Mesodermal cell (in vitro differentiated cells): ENCODE measurements around the gene TRIM24.

Experiments
- H3K27ac ChIP-seq: 2 replicates; pipeline ENCODE4 v1.7.0; 2013; ENCODE audit warnings: mild to moderate bottlenecking, low read depth, low read length, moderate library complexity; ENCODE audit not compliant: severe bottlenecking
- H3K36me3 ChIP-seq: 2 replicates; pipeline ENCODE4 v1.7.1; 2013; ENCODE audit warnings: mild to moderate bottlenecking, low read length, moderate library complexity; ENCODE audit not compliant: control insufficient read depth, insufficient read depth
- H3K4me1 ChIP-seq: one replicate; pipeline ENCODE4 v1.7.1; 2013; ENCODE audit warnings: mild to moderate bottlenecking, low read length; ENCODE audit not compliant: insufficient read depth, control insufficient read depth, poor library complexity, severe bottlenecking
- H3K4me3 ChIP-seq: 2 replicates; pipeline ENCODE4 v1.7.0; 2013; ENCODE audit warnings: low read length, control low read depth, mild to moderate bottlenecking; ENCODE audit not compliant: insufficient read depth, poor library complexity, severe bottlenecking; ENCODE audit errors: extremely low read depth
- H3K9me3 ChIP-seq: 2 replicates; pipeline ENCODE4 v1.7.1; 2013; ENCODE audit warnings: mild to moderate bottlenecking, low read length, moderate library complexity; ENCODE audit not compliant: control insufficient read depth
- WGBS, 2 experiments: methylation state at CpG; one replicate each; pipeline ENCODE4 v1.1.5; 2013; ENCODE audit warnings: missing lambda C conversion rate in 2 of 2; ENCODE audit not compliant: insufficient coverage in 2 of 2; 5-methylcytosine and 5-hydroxymethylcytosine counted together

TRIM24 gene

GRCh38 chr7:138538997-138539644 is 79.1 kb downstream of the TRIM24 start:
- H3K27ac ChIP-seq, result no peak overlapping the region
- WGBS, 2 experiments, result 90% methylated on average over 2 of the region's 2 CpGs; no CpG with 5 or more reads in 1 of the 2 experiments
- H3K4me3 ChIP-seq, result no peak overlapping the region
- H3K4me1 ChIP-seq, result no peaks in the 10 kb centered on the region
- no peaks in the 10 kb centered on the region for H3K9me3 ChIP-seq
- peaks cover 73% of the 10 kb centered on the region for H3K36me3 ChIP-seq

DNA sequence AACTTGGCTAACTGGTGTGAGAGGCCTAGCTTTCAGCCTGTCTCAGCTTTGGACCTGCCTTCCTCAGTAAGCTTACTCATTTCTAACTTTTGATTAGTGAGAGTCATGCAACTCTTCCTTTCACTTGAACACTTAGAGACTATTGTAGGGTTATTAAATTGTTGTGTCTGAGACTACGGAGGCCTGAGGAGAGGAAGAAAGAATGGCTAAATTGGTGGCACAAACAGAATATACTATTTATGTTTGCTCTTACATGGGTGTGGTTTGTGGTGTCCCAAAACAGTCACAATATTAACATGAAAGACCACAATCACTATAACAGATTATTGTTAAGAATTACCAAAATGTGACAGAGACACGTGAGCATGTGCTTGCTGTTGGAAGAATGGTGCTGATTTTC is 82.1 kb downstream of the TRIM24 start:
- no peak overlapping the region for H3K27ac ChIP-seq
- H3K4me3 ChIP-seq, result no peak overlapping the region
- no peaks in the 10 kb centered on the region for H3K9me3 ChIP-seq
- no peaks in the 10 kb centered on the region for H3K4me1 ChIP-seq
- WGBS, 2 experiments, result 100% methylated on average over 2 of the region's 2 CpGs; no CpG with 5 or more reads in 1 of the 2 experiments
- H3K36me3 ChIP-seq, result peaks cover 92% of the 10 kb centered on the region

DNA sequence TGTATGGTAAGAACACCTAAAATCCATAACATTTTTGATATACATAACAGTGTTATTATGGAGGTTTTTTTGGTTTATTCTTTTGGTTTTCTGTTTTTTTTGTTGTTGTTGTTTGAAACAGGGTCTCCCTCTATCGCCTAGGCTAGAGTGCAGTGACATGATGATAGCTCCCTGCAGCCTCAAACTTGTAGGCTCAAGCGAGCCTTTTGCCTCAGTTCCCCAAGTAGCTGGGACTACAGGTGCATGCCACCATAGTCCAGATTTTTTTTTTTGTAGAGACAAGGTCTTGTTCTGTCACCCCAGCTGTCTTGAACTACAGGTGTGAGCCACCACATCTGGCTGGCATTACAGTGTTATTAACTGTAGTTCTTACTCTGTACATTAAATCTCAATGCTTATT is 83.7 kb downstream of the TRIM24 start:
- 100% methylated on average over 2 of the region's 2 CpGs for WGBS, 2 experiments
- H3K36me3 ChIP-seq, result peaks cover 89% of the 10 kb centered on the region
- no peaks in the 10 kb centered on the region for H3K9me3 ChIP-seq
- no peak overlapping the region for H3K4me3 ChIP-seq
- no peak overlapping the region for H3K27ac ChIP-seq
- no peaks in the 10 kb centered on the region for H3K4me1 ChIP-seq

- Histone ChIP-seq H3K4me1 (no peaks in the 10 kb centered on the region), H3K36me3 (peaks cover 89% of the 10 kb centered on the region), H3K9me3 (no peaks in the 10 kb centered on the region), H3K4me3 (no peak overlapping the region), H3K27ac (no peak overlapping the region)
- WGBS, 2 experiments, result 93 to 100% methylated on average over 4 of the region's 6 CpGs
These were observed 85.1 kb downstream of the TRIM24 start for GRCh38 chr7:138545123-138545522.

- WGBS, 2 experiments, result 93 to 100% methylated on average over 4 to 5 of the region's 5 CpGs
- H3K36me3 ChIP-seq, result peaks cover 88% of the 10 kb centered on the region
- H3K4me1 ChIP-seq, result no peaks in the 10 kb centered on the region
- no peaks in the 10 kb centered on the region for H3K9me3 ChIP-seq
- no peak overlapping the region for H3K27ac ChIP-seq
- H3K4me3 ChIP-seq, result no peak overlapping the region
These were observed 86.1 kb downstream of the TRIM24 start for GRCh38 chr7:138546064-138546619.

- Histone ChIP-seq H3K36me3 (peaks cover 87% of the 10 kb centered on the region), H3K27ac (no peak overlapping the region), H3K4me1 (no peaks in the 10 kb centered on the region), H3K9me3 (no peaks in the 10 kb centered on the region), H3K4me3 (no peak overlapping the region)
- WGBS, 2 experiments, result 88% methylated on average over 1 of the region's 2 CpGs; no CpG with 5 or more reads in 1 of the 2 experiments
These were observed 86.8 kb downstream of the TRIM24 start for GRCh38 chr7:138546829-138547228.

- Histone ChIP-seq H3K4me3 (no peak overlapping the region), H3K27ac (no peak overlapping the region), H3K9me3 (peaks cover 6% of the 10 kb centered on the region), H3K4me1 (no peaks in the 10 kb centered on the region), H3K36me3 (peaks cover 92% of the 10 kb centered on the region)
- 86 to 100% methylated on average over 1 of the region's 1 CpG for WGBS, 2 experiments
These were observed 89.0 kb downstream of the TRIM24 start for GRCh38 chr7:138549082-138549481.

GRCh38 chr7:138550337-138550736 is 90.3 kb downstream of the TRIM24 start:
- Histone ChIP-seq H3K4me1 (no peaks in the 10 kb centered on the region), H3K4me3 (no peak overlapping the region), H3K27ac (no peak overlapping the region), H3K9me3 (peaks cover 10% of the 10 kb centered on the region), H3K36me3 (peaks cover 91% of the 10 kb centered on the region)
- WGBS, 2 experiments, result 100% methylated on average over 1 of the region's 3 CpGs; no CpG with 5 or more reads in 1 of the 2 experiments

DNA sequence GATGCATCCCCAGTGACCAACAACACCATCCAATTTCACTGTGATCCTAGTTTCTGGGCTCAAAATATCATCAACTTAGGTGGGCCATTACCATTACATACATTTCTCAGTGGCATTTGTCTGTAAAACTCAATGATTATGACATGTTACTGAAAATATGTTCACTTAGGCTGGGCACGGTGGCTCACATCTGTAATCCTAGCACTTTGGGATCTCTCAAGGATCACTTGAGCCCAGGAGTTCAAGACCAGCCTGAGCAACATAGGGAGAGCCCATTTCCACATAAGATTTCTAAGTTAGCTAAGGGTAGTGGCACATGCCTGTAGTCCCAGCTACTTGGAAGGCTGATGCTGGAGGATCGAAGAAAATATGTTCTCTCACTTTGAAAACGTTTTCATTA is 91.0 kb downstream of the TRIM24 start:
- 89 to 100% methylated on average over 1 of the region's 3 CpGs for WGBS, 2 experiments
- peaks cover 14% of the 10 kb centered on the region for H3K9me3 ChIP-seq
- H3K4me3 ChIP-seq, result no peak overlapping the region
- no peak overlapping the region for H3K27ac ChIP-seq
- H3K36me3 ChIP-seq, result peaks cover 90% of the 10 kb centered on the region
- no peaks in the 10 kb centered on the region for H3K4me1 ChIP-seq

DNA sequence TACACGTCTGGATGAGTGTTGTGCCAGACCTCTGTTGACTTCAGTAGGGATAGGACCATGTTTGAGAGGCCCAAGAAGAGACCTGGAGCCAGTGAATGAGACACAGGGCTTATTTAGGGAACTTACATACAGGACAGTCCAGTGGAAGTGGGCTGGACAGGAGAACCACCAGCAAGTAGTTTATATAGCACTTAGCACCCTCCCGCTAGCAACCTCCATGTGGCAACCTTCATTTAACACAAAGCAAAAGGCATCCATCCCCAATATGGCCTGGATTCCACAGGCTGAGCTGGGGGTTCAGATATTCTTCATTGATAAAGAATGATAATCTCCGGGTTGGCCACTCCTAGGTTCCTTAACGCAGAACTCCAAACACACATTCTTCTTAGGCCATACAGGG is 93.7 kb downstream of the TRIM24 start:
- H3K27ac ChIP-seq, result no peak overlapping the region
- no peak overlapping the region for H3K4me3 ChIP-seq
- H3K9me3 ChIP-seq, result peaks cover 37% of the 10 kb centered on the region
- WGBS, 2 experiments, result 92 to 100% methylated on average over 1 to 2 of the region's 4 CpGs
- H3K4me1 ChIP-seq, result no peaks in the 10 kb centered on the region
- peaks cover 94% of the 10 kb centered on the region for H3K36me3 ChIP-seq

GRCh38 chr7:138554674-138555073 is 94.6 kb downstream of the TRIM24 start:
- H3K4me3 ChIP-seq, result no peak overlapping the region
- 100% methylated on average over 2 to 3 of the region's 4 CpGs for WGBS, 2 experiments
- H3K27ac ChIP-seq, result no peak overlapping the region
- no peaks in the 10 kb centered on the region for H3K4me1 ChIP-seq
- peaks cover 40% of the 10 kb centered on the region for H3K9me3 ChIP-seq
- H3K36me3 ChIP-seq, result peaks cover 94% of the 10 kb centered on the region
